Measurements from ENCODE around the gene FCHO1.

Gene FCHO1

DNA sequence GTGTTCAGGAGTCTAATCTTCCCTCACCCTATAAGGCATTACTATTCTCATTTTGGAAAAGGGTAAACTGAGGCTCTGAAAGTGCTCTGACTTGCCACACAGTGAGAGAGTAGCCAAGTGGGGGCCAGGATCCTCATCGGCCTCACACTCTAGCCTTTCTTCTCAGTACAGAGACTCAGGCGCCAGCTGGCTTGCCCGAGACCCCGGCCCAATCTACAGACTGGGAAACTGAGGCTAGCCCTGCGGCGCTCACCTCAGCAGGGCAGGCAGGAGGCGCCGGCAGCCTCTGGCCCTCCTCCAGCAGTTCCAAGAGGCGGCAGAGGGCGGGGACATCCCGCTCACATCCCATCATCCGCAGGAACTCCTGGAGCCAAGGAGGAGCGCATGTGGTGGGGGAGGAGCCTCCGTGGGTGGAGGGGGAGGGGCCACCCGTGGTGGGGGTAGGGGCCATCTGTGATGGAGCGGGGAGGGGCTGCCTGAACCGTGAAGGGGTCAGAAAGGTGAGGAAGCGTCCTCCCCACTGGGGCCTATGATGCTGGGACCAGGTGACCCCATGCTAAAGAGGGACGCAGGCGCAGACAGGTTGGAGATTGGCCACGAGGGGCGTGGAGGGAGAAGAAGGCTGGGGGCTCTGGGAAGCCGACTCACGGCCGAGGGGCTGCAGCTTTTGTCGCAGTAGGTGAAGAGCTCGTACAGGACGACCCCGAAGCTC, 78.7 kb downstream of the FCHO1 start:
- DNase-seq (ENCODE audit: low read depth) = no peak

DNA sequence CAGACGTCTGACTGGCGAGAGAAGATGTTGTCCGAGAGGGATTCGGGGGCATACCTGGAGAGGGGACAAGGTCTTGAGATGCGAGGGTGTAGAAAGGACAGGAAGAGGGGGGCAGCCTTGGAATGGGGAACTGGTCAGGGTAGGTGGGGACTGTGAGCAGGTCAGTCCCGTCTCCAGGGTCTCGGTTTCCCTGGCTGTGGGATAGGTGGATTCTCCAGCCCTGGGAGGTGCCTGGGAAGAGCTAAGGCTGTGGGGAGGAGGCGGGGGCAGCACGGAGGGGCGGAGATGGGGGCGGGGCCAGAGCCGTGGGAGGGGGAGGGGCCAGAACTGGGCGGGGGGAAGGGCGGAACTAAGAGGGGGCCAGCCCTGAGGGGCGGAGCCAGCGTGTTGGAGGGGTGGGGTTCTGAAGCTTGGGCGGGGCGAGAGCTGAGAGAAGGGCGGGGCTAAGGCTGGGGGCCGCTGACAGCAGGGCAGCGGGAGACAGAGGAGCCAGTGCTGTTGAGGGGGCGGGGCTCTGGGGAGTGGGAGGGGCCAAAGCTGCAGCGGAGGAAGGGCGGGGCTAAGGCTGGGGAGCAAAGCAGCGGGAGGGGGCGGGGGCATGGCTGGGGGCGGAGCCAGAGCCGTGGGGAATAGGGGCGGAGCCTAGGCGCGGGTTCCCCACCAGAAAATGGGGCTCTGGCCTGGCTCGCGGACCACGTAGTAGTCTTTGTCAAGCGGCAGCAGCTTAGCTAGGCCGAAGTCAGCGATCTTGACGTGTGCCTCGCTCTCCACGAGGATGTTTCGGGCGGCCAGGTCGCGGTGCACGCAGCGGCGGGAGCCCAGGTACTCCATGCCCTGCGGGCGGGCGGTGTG, 79.5 kb downstream of the FCHO1 start:
- no peak for DNase-seq (ENCODE audit: low read depth)

DNA sequence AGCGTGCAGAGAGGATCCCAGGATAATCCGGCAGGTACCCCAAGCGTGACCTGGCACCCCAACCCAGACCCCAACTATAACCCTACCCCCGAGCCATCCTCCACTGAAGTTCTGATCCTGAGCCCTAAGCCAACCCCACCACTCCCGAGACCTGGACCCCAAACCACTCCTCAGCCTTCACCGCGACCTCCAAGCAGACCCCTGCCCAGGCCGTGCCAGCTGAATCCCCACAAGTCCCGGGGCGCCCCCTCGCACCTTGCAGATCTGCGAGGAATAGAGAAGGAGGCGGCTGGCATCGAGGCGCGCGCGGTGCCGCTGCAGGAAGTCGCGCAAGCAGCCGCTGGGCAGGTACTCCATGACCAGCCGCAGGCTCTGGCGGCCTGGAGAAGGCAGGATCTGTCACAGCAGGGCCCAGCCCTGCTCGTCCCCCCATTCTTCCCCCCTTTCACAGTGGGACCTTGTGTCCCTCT, 80.2 kb downstream of the FCHO1 start:
- no peak for DNase-seq (ENCODE audit: low read depth)

DNA sequence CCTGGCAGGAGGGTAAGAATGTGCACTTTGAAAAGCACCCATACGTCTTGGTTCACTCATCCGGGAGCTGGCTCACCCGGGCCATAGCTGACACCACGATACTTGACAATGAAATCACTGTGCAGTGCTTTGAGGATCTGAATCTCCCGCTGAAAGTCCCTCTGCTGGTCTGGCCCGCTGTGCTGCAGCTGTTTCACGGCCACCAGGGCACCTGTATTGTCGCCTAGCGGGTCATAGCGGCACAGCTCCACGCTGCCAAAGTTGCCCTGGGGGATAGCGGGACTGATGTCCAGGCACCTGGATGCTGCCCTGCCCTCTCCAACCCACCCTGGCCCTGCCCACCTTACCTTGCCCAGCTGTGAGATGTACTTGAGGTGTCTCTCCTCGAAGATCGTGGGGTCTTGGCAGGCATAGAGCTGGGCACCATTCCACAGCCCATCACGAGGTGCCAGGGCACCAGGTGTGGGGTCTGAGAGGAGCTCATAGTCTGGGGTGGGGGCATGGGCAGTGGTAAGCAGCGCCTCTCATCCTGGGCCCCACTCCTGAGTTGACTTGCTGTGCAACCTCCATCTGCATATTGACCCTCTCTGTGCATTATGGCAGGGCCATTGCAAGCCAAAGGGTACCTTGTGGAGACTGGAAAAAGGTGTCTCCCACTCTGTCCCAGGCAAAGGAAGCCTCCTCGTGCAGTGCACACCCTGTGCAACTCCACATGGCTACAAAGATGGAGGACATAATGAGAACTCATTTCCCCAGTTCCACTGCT, 81.3 kb downstream of the FCHO1 start:
- no peak for DNase-seq (ENCODE audit: low read depth)

DNA sequence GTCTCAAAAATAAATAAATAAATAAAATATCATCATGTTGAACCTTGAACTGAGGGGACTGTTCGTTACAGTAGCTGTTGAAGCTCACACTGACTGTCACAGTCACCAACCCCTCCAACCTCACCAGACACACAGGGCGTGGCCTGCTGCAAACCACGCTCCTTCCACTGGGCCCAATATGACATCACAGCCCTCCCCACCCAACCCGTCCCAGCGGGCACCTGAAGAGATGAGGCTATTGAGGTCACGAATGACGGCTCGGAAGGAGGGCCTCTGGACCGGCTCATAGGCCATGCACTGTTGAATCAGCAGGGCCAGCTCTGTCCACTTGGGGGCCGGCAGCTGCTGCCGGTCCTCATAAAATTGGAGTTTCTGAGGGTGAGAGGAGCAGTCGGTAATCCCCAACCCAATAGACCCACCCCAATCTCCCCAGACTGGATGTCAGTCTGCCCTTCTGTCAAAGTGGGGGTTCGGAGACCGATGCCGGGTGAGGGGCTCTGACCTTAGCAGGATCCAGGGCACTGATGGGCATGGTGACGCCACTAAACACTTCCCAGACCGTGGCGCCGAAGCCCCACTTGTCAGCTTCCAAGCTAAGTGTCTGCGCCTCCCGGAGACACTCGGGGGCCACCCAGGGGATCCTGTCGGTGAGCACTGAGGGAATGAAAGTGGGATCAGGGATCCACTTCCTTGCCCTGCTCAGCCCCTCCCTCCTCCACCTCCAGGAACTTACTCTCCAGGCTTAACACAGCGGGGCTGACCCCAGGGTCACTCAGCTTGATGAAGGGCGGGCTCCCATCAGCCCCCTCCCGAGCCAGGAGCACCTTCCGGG, 83.3 kb downstream of the FCHO1 start:
- DNase-seq (ENCODE audit: low read depth) = no peak

DNA sequence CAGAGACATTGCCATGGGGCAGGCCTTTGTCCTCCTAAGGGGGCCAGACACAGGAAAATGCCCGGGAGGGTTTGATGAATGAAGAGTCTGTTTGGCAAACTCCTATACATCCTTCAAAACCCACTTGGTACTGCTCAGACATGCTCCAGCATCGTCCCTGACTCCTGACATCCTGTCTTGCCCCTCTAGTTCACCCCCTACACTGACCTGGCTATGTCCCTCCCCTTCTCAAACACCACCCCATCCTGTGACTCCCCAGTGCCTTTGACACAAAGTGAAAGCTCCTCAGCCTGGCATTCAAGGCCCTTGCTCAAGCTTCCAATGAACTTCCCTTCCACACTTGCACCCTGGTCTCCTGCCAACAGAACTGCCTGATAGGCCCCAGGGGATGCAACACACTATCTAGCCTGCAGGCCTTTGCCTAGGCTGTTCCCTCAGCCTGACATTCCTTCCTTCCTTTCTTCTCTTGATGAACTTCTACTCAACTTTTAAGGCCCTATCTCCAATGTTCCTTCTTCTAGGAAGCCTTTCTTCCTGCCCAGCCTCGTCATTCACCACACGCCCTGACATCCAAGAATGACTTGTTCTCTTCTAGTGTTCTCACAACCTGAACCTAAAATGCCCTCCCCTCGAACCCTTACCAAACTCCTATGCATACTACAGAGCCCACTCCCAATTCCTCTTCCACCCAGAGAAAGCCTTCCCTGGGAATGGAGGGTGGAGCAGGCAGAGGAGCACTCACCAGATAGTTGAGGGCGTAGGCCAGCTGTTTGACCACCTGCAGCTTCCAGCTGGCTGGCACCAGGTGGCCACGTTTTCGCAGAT, 84.1 kb downstream of the FCHO1 start:
- no peak for DNase-seq (ENCODE audit: low read depth)

DNA sequence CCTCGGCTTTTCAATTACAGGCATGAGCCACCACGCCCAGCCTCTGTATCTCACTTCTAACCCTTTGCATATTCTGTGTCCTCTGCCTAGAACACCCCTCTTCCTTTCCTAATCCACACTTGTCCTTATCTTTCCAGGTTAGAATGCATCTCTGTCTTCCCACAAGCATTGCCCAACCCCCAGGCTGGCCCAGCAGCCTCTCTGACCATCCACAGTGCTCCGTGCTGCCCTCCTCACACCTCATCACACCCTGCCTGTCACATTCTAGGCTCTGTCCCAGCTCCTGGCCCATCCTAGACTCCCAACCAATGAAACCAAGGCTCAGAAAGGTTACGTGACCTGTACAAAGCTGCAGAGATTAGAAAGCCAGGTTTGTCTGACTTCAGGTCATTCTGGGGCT, 85.3 kb downstream of the FCHO1 start:
- DNase-seq (ENCODE audit: low read depth) = no peak

DNA sequence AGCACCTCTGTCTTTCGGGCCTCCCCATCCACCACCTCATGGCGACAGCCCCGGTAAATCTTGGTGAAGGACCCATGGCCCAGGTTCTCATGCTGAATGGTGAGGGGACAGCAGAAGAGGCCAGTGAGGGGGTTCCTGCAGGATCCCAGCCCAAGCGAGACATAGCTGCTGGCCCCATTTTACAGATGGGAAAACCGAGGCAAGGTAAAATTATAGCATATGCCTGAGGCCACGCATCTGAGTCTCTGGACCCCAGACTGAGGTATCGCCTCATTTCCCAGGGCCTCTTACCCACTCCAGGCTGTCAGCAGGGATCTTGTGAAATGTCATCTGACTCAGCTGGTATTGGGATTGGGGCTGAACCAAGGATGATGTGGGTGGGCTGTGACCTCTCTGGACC, 86.7 kb downstream of the FCHO1 start:
- DNase-seq (ENCODE audit: low read depth) = no peak

All from stimulated activated CD4-positive, alpha-beta T cell treated with anti-CD3 and anti-CD28 coated beads, Interleukin-2, amount 100 ng/mL, for 4 hours (primary cell).